Activated CD4-positive, CD25-positive, alpha-beta regulatory T cell treated with anti-CD3 and anti-CD28 coated beads, Interleukin-2, amount 50 U/mL, for 24 hours (primary cell): ENCODE results near the gene PTPN2.
"Not testable (repeated sequence)": the region's sequence is repeated elsewhere in the genome, so short reads cannot be mapped to it uniquely, and the experiment has no call there.

ENCODE experiments used
- ATAC-seq, 2 donors: fragments of 150-1000 bp; cut with Tn5 transposase; one replicate each; pipeline ENCODE4 v1.10.0; 2021; ENCODE audit warnings: mild to moderate bottlenecking in 1 of 2, moderate library complexity in 1 of 2

Gene PTPN2

GRCh38 chr18:12770469-12771219 is 113.4 kb downstream of the PTPN2 start:
- ATAC-seq: no peak

- no peak for ATAC-seq
These were observed 114.2 kb downstream of the PTPN2 start for GRCh38 chr18:12769644-12770440.

- ATAC-seq: no peak
These were observed 114.9 kb downstream of the PTPN2 start for GRCh38 chr18:12769136-12769535.

DNA sequence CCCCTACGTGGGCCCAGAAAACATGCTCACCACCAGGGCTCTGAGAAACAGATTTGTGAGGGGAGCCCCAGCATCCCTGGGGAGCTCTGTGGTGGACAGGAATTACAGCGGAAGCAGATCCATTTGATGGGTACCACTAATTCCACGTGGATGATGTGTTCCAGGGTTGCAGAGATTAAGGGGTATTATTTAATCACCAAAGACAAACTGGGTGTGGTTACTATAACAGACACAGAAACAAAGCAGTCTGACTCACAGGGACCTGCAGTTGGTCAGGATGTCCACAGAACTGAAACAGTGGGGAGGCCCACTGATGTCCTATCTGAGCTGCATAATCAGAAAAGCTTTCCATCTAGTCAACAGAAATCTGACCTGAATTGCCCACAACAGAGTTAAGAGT is 115.4 kb downstream of the PTPN2 start:
- ATAC-seq: no peak

- ATAC-seq: no peak
These were observed 116.4 kb downstream of the PTPN2 start for GRCh38 chr18:12767580-12768155.

DNA sequence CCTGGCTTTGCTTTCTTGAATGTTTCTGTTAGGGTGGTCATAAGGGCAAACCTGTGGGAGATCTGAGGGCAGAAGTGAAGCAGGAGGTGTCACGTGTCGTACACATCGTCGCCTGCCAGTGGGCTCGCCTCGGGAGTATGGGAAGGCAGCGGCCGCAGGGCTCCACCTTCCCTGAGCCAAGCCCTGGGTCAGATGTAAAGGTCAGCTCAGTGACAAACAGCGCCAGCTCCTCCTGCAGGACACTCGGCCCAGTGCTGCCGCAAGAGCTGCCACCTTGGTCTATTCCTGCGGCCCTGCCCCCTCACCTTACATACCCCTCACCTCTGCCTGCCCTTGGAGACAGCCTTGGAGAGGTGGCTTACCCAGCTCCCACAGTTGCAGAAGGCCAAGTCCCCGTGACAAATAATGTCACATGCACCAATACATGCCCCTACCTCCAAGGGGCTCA is 117.0 kb downstream of the PTPN2 start:
- no peak for ATAC-seq

GRCh38 chr18:12765586-12765985 is 118.5 kb downstream of the PTPN2 start:
- ATAC-seq: no peak

- no peak for ATAC-seq
These were observed 118.9 kb downstream of the PTPN2 start for GRCh38 chr18:12765126-12765525.

GRCh38 chr18:12758566-12758965 is 125.5 kb downstream of the PTPN2 start:
- ATAC-seq: not testable (repeated sequence)

- ATAC-seq: not testable (repeated sequence)
These were observed 127.3 kb downstream of the PTPN2 start for GRCh38 chr18:12756619-12757239.

GRCh38 chr18:12755606-12756005 is 128.4 kb downstream of the PTPN2 start:
- not testable (repeated sequence) for ATAC-seq

- no peak for ATAC-seq
These were observed 129.5 kb downstream of the PTPN2 start for GRCh38 chr18:12754511-12754910.

- no peak for ATAC-seq
These were observed 132.1 kb downstream of the PTPN2 start for GRCh38 chr18:12751891-12752290.

GRCh38 chr18:12751503-12751884 is 132.5 kb downstream of the PTPN2 start:
- ATAC-seq: no peak

- no peak for ATAC-seq
These were observed 133.1 kb downstream of the PTPN2 start for GRCh38 chr18:12750715-12751502.

DNA sequence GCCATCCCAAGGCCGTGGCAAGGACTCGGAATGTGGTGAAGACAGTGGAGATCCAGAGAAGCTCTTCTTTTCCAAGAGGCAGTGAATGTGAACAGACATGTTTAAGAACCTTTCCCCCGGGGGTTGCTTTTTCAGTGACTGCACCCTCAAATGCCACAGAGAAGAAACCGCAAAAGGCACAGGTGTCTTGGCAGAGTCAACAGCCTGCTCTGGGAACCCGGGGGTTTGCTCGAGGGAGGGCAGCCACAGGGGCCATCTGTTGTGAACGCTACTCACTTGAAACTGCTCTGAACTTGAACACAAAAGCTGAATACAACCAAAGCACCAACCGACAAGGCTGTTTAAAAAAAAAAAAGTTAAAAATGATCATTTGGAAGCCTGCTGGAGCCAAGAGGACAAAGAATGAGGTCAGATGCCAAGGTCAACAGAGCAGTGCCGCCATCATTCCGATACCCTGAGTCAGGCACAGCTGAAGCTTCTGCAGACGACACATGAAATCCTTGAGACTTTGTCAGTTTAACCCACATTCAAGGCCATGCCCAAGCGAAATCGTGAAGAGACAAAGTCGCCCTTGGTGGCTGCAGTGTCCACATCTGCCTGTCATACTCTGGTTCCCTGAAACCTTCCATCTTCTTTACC is 133.8 kb downstream of the PTPN2 start:
- ATAC-seq: no peak

DNA sequence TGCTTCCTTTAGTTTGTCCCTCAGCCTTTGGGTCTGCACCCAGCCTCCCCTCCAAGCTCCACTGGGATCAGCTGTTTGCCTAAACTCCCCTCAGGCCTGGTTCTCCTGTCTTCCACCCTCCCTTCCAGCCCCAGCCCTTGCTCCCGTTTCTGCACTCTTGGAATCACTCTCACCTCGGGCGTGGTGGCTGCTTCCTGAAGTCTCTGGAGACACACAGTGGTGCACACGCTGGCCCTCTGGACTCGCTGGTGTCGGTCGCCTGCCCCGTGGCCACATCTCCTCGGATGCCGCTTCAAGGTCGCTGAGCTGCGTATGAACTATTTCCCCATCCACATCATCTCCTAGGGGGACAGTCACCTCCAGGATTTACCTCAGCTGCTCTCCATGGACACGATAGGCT is 134.9 kb downstream of the PTPN2 start:
- no peak for ATAC-seq

GRCh38 chr18:12748671-12749070 is 135.4 kb downstream of the PTPN2 start:
- no peak for ATAC-seq

GRCh38 chr18:12747530-12748315 is 136.3 kb downstream of the PTPN2 start:
- ATAC-seq: no peak

- ATAC-seq: no peak
These were observed 138.8 kb downstream of the PTPN2 start for GRCh38 chr18:12745095-12745795.
